Caco-2 (cell line): ENCODE measurements around the gene OR10A2. TPM values are rescaled to one million over a fixed set of nuclear protein-coding genes. Genes with fewer than 3 reads are reported as not detected.

ENCODE experiments used
- BruUV-seq: library from RNA; stranded (reverse); fragments of 400-500 nt; replicated peaks from 2 replicates; lab custom pipeline; 2021; lab: Mats Ljungman, UMichigan
- CTCF ChIA-PET: fragments of 300-600 bp; sonication (Branson Sonifier 250); formaldehyde crosslinking; loops from one replicate; lab custom pipeline; 2022; ENCODE audit warnings: antibody characterized with exemption; lab: Charles Lee
- POLR2A ChIA-PET: fragments of 300-600 bp; sonication (Branson Sonifier 250); formaldehyde crosslinking; loops from one replicate; lab custom pipeline; 2022; ENCODE audit warnings: antibody characterized with exemption; lab: Charles Lee
- DNase-seq, 2 experiments: peaks; one replicate each; pipeline versions ENCODE4 v3.0.0 to v3.0.0-alpha.2; 2020 to 2022
- H3K27me3 ChIP-seq: replicated peaks from 2 replicates; pipeline ENCODE4 v1.6.0; 2011; ENCODE audit warnings: low read length; ENCODE audit not compliant: control insufficient read depth, insufficient read depth
- H3K36me3 ChIP-seq: 2 replicates; pipeline ENCODE4 v1.5.1; 2011; ENCODE audit warnings: low read length; ENCODE audit not compliant: control insufficient read depth, insufficient read depth
- H3K4me1 ChIP-seq: fragments of 250-450 bp; sonication (Bioruptor Pico); 2 replicates; pipeline ENCODE4 v1.5.1; 2020; ENCODE audit warnings: mild to moderate bottlenecking
- H3K4me3 ChIP-seq: 2 replicates; pipeline ENCODE4 v1.5.1; 2011; ENCODE audit warnings: low read depth, mild to moderate bottlenecking, control low read depth, low read length
- H3K9me3 ChIP-seq: fragments of 250-450 bp; sonication (Bioruptor Pico); 2 replicates; pipeline ENCODE4 v1.5.1; 2020; ENCODE audit warnings: mild to moderate bottlenecking, moderate library complexity
- H3K27ac Mint-ChIP-seq: one replicate; pipeline ENCODE4 v1.8.0; 2022; ENCODE audit warnings: mixed read lengths; ENCODE audit not compliant: unreplicated experiment
- H3K27me3 Mint-ChIP-seq: one replicate; pipeline ENCODE4 v1.8.0; 2022; ENCODE audit warnings: mixed read lengths; ENCODE audit not compliant: insufficient read depth, unreplicated experiment
- H3K36me3 Mint-ChIP-seq: one replicate; pipeline ENCODE4 v1.8.0; 2022; ENCODE audit warnings: mild to moderate bottlenecking, mixed read lengths; ENCODE audit not compliant: insufficient read depth, unreplicated experiment
- H3K4me1 Mint-ChIP-seq: one replicate; pipeline ENCODE4 v1.8.0; 2022; ENCODE audit warnings: low read depth, mixed read lengths; ENCODE audit not compliant: unreplicated experiment
- H3K4me3 Mint-ChIP-seq: one replicate; pipeline ENCODE4 v1.8.0; 2022; ENCODE audit warnings: mild to moderate bottlenecking, moderate library complexity, mixed read lengths; ENCODE audit not compliant: unreplicated experiment
- H3K9me3 Mint-ChIP-seq: one replicate; pipeline ENCODE4 v1.8.0; 2022; ENCODE audit warnings: mixed read lengths; ENCODE audit not compliant: unreplicated experiment
- CTCF ChIP-seq, 2 experiments: fragments of 200-600 bp in 1 of 2; IDR thresholded peaks; 1 replicate in 1 of 2; 2 replicates in 1 of 2; pipeline versions ENCODE4 v1.5.1 to v1.8.0; 2011 to 2022; ENCODE audit warnings: antibody characterized with exemption in 1 of 2, control low read depth in 1 of 2, inconsistent platforms in 1 of 2, low read depth in 1 of 2, low read length in 1 of 2, mild to moderate bottlenecking in 1 of 2, moderate library complexity in 1 of 2; ENCODE audit not compliant: insufficient read depth in 1 of 2, severe bottlenecking in 1 of 2, unreplicated experiment in 1 of 2
- intact Hi-C: fragments of 100-400 bp; cut with micrococcal nuclease; formaldehyde crosslinking; loops from one replicate; pipeline ENCODE4 v1.10.0; 2022; ENCODE audit not compliant: unreplicated experiment
- total RNA-seq: library from RNA; stranded (reverse); gene quantifications from 2 replicates; pipeline ENCODE4 v1.2.3, GENCODE V29; 2022

The OR10A2 gene
- total RNA-seq, 1 experiment from 2014 or later: not detected

- Histone ChIP-seq H3K4me3 (no peak overlapping the region), H3K27me3 (no peaks in the 10 kb centered on the region), H3K36me3 (no peaks in the 10 kb centered on the region), H3K4me1 (no peaks in the 10 kb centered on the region), H3K9me3 (no peaks in the 10 kb centered on the region)
- peaks cover 2% of the 10 kb centered on the region for H3K27me3 Mint-ChIP-seq
- H3K4me1 Mint-ChIP-seq: no peaks in the 10 kb centered on the region
- no peak for TF ChIP-seq CTCF (IDR thresholded peaks at IDR 0.05; ENCODE audit: insufficient read depth in 1 of 2, low read depth in 1 of 2, low read length in 1 of 2, severe bottlenecking in 1 of 2, unreplicated experiment in 1 of 2)
- H3K4me3 Mint-ChIP-seq: no peak overlapping the region
- H3K27ac Mint-ChIP-seq: no peak overlapping the region
- no peak for DNase-seq
- intact Hi-C loops: no loop called here
- POLR2A ChIA-PET: no interaction called here
- H3K36me3 Mint-ChIP-seq: no peaks in the 10 kb centered on the region
- CTCF ChIA-PET: no interaction called here
- BruUV-seq: no TSS peak
- H3K9me3 Mint-ChIP-seq: no peaks in the 10 kb centered on the region
Observed at GRCh38 chr11:6818967-6819366, 43.9 kb upstream of the OR10A2 start.

GRCh38 chr11:6824136-6824823, 38.6 kb upstream of the OR10A2 start:
- intact Hi-C loops: no loop called here
- CTCF ChIA-PET: interaction anchor here (0.5 to 1.4 kb wide), 2 partner anchors 12 to 113 kb away, joined by 3 to 8 read pairs; no protein-coding TSS in a partner anchor
- DNase-seq: no peak
- Histone ChIP-seq H3K36me3 (no peaks in the 10 kb centered on the region), H3K4me3 (no peak overlapping the region), H3K4me1 (no peaks in the 10 kb centered on the region), H3K27me3 (0 out of 2 replicates have a peak, but pooled peaks cover 2% of the 10 kb centered on the region), H3K9me3 (no peaks in the 10 kb centered on the region)
- H3K9me3 Mint-ChIP-seq: no peaks in the 10 kb centered on the region
- no peaks in the 10 kb centered on the region for H3K36me3 Mint-ChIP-seq
- no peak for TF ChIP-seq CTCF (IDR thresholded peaks at IDR 0.05; ENCODE audit: insufficient read depth in 1 of 2, low read depth in 1 of 2, low read length in 1 of 2, severe bottlenecking in 1 of 2, unreplicated experiment in 1 of 2)
- POLR2A ChIA-PET: no interaction called here
- H3K27me3 Mint-ChIP-seq: peaks cover 2% of the 10 kb centered on the region
- BruUV-seq: no TSS peak
- H3K4me3 Mint-ChIP-seq: no peak overlapping the region
- no peak overlapping the region for H3K27ac Mint-ChIP-seq
- H3K4me1 Mint-ChIP-seq: no peaks in the 10 kb centered on the region

GRCh38 chr11:6825231-6825744, 37.6 kb upstream of the OR10A2 start:
- no peaks in the 10 kb centered on the region for H3K36me3 ChIP-seq
- no TSS peak for BruUV-seq
- no peaks in the 10 kb centered on the region for H3K4me1 ChIP-seq
- Mint-ChIP-seq H3K4me3 (no peak overlapping the region), H3K27ac (no peak overlapping the region), H3K36me3 (no peaks in the 10 kb centered on the region), H3K4me1 (no peaks in the 10 kb centered on the region), H3K27me3 (peaks cover 2% of the 10 kb centered on the region), H3K9me3 (no peaks in the 10 kb centered on the region)
- H3K9me3 ChIP-seq: no peaks in the 10 kb centered on the region
- no peak overlapping the region for H3K4me3 ChIP-seq
- 0 out of 2 replicates have a peak, but pooled peaks cover 2% of the 10 kb centered on the region for H3K27me3 ChIP-seq
- no peak for DNase-seq
- no peak for TF ChIP-seq CTCF (IDR thresholded peaks at IDR 0.05; ENCODE audit: insufficient read depth in 1 of 2, low read depth in 1 of 2, low read length in 1 of 2, severe bottlenecking in 1 of 2, unreplicated experiment in 1 of 2)
- ChIA-PET CTCF (no interaction called here), POLR2A (no interaction called here)
- intact Hi-C loops: no loop called here
